DMS79 treated with DMSO at 0.1 percent for 48 hours (cell line): Measurements from ENCODE around the gene NAE1.

ENCODE experiments used
- DNase-seq: peaks from one replicate; lab custom pipeline; 2025; lab: John Stamatoyannopoulos, UW

Gene NAE1

DNA sequence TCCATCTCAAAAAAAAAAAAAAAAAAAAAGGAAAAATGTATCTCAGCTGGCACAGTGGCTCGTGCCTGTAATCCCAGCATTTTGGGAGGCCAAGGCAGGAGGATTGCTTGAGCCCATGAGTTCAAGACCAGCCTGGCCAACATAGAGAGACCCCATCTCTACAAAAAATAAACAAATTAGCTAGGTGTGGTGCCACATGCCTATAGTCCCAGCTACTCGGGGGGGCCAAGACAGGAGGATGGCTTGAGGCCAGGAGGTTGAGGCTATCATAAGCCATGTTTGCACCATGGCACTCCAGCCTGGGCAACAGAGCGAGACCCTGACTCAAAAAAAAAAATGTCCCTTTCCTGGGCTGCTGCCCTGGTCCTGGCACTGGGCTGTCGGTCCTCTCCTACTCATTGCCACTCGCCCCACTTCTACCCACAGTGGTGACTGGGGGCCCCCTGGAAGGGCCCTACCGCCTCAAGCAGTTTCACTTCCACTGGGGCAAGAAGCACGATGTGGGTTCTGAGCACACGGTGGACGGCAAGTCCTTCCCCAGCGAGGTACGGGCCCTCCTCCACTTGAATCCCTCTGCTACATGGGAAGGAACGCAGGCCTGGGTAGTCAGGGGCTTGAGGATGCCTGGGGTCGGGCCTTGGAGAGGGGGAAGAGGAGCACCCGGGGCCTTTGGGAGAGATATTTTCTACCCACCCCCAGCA is 19.5 kb upstream of the NAE1 start:
- no peak for DNase-seq

DNA sequence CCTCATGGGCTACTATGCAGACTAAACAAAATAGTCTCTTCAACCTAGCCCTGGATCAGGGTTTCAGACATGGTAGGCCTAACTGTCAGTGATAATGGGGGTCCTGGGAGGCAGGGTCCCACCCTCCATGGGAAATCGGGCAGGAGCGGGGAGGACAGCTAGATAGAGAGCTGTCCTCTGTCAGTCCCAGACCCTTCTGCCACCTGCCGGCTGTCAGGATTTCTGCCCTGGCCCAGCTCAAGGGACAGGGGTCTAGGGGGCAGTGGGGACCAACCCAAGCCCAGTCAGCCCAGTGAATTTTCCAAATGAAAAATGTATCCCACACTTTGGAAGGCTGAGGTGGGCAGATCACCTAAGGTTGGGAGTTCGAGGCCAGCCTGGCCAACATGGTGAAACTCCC is 18.8 kb upstream of the NAE1 start:
- DNase-seq, result no peak

DNA sequence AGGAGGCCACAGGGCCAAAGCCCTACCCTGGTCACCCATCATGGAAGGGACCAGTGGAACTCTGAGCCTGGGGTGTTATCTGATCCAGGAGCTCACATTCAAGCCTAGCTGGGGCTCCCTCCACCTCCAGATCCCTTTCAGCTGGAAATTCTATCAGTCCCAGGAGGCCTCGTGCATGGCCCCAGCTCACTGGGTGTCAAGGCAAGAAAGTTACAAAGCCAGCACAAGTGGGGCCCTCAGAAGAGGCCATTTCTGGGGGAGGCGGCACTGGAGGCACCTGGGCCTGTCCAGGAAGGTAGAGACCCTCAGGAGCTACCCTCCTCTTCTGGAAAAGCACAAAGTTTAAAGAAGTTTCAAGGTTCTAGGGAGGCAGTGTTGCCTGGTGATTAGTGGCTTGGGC is 18.2 kb upstream of the NAE1 start:
- DNase-seq, result no peak

DNA sequence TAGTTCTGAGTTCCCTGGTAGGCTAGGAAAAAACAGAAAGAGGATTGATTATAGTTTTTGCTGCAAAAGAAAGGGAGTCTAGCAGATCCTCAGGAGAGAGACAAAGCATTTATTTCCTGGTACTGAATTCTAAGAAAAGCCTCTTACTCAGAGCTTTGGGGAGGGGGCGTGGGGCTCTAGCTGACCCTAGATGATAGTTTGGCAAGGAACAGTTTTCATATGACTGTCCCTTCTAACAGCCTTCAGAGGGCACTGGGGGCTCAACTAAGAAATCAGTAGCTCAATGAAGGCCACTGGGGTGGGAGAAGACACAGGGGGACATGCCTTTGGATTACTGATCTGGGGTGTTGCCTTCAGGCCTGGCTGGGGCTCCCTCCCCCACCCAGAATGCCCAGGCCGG is 17.4 kb upstream of the NAE1 start:
- DNase-seq, result no peak

DNA sequence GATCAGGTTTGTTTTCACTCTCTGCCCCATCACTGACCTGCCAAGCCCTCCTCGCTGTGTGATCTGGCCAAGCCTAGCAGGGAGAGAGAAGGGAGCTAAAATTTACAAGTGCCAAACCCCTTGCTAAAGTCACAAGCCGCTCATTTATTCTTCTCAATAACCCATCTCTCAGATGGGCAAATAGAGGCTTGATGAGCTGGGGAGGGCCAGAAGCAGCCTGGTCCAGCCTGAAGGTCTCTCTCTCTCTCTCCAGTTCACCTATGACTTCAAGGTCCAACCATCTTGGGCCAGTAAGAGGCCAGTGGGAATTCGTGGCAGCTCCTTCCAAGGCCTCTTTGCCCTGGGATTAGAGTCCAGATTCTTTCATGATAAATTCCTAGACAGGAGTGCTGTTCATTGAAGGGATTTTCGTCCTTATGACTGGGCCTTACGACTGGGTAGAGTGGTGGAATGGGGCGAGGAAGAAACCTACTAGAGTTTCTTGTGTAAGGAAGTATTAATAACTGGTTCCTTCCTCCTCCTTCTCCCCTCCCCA is 16.8 kb upstream of the NAE1 start:
- no peak for DNase-seq

DNA sequence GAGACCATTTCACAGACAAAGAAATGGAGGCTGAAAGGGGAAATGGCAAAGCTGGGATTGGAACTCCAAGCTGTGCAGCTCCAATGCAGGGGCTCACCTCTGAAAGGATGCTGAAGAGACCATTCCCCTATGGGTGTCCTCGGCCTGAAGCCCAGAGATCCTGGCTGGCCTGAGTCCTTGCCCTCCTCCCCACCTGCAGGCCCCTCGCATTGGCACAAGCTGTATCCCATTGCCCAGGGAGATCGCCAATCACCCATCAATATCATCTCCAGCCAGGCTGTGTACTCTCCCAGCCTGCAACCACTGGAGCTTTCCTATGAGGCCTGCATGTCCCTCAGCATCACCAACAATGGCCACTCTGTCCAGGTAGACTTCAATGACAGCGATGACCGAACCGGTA is 16.1 kb upstream of the NAE1 start:
- DNase-seq, result no peak

DNA sequence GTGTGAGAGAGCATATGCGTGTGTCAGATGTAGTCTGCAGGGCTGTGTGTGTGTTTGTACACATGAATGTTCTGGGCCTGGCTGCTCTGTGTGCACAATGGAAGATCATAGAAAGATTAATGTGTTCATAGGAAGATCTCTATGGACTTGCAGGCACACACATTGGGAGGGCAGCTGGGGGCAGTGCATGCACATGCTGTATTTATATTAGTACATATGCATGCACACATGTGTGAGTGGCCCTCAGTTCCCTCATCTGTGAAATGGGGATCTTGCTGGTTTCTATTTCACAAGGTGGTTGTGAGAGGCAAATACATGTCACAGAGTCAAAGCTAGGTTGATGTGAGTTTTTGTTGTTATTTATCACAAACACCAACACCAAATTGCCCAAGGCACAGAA is 15.5 kb upstream of the NAE1 start:
- DNase-seq, result no peak

DNA sequence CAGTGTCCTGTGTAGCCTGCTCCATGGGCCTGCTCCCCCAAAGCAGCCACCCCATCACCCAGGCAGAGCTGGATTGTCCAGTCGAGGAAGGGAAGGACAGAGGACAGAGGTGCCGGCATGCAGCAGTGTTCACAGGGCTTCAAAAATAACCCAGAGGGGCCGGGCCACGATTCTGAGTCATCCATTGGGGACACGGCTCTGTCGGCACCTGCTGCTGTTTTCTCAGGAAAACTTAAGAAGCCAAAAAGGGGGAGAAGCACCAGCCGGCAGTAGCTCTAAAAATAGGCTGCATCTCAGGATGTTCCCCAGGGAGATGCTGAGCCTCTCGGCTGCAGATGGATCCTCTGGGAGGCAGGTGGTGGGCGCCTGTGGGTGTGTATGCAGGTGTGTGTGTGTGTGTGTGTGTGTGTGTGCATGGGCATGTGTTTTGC is 15.0 kb upstream of the NAE1 start:
- peak; percentile 2 for DNase-seq

DNA sequence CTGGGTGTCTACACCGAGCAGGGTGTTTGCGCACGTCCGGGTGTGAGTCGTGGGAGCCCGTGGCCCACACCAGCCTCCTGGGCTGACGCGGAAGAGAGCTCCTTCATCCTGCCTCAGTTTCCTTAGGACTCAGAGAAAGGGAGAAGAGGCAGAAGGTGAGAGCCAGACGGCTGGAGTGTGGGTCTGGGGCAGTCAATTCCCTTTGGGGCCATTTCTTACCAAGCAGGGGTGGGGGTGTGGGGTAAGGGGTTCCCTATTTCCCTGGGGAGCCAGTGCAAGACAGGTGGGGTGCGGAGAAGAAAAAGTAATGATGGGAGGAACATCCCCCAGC is 14.3 kb upstream of the NAE1 start:
- DNase-seq, result no peak

DNA sequence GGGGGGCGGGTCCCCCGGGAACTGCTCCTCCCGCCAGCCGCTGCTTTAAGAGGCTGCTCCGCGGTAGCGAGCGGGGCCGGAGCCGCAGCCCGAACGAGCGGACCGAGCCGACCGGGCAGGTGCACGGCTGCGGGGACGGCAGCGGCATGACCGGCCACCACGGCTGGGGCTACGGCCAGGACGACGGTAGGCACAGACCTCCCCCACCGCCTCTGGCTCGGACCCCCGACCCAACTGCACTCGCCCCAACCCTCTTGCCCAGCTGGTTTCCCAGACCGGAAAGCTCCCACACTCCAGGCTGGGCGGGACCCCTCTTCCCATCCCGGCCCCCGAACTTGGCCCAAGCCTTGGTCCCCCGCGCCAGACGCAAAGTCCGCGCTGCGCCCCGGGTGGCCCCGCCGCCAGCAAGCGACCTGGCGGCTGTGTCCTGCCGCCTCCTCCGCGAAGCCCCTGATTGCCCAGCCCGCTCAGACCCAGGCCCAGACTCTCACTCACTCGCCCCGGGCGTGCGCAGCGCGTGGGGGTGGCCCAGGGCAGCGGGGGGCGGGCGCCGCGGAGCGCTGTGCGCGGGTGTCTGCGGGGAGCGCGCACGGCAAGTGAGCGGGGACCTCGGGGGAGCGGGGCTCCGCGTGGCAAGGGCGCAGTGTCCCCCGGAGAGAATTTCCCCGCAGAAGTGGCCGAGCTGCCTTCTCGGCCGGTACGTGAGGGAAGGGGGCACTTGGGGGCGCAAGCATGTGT is 13.7 kb upstream of the NAE1 start, which contains the start of gene CA7:
CA7 (plus strand) TSS at position 73 of the 738 bp plus-strand sequence; CDS start at position 147, 74 bp downstream.
- DNase-seq, result no peak

DNA sequence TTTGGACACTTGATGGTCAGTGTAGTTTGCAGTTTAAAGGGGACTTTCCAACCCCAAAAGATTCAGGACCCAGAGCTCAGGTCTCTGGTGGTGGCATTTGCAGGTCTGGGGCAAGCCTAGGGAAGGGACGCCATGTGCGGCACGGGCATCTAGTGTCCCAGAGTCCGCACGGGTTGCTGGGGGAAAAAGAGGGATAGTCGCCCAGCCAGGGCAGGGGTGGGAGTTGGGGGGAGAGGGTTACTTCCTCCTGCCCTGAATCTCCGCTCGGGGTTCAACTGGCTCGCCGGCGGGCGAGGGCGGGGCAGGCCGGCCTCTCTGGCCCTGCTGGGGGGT is 13.2 kb upstream of the NAE1 start:
- DNase-seq, result no peak

DNA sequence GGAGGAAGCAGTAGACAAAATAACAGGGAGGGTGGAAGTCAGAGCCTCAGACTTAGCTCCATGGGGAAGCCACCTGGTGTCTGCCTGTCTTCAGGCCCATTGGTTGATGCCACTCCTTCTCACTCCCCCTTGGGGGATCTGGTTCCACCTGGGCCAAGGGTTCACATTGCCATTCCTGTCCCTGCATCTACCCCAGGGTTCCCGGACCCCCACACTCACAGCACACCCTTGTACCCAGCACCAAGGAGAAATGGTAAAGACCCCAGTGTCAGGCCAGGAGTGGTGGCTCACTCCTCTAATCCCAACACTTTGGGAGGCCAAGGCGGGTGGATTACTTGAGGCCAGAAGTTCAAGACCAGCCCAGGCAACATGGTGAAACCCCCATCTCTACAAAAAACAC is 12.4 kb upstream of the NAE1 start:
- no peak for DNase-seq

DNA sequence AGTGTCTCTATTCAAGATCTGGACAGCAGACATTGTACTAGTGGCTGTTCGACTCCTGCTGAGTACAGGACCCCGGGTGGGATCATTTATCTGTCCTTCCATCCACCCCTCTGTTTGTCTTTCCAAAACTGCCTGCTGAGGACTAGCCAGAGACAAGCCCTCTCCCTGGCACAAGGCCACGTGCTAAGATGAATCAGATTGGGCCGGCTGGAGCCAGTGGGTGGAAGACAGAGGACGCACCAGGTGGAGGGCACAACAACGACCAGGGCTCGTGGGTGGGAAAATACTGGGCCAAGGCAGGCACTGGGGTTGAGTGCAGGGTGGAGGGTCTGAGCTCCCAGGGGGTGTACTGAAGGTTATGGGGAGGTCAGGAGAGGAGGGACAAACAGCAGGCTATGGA is 12.0 kb upstream of the NAE1 start:
- DNase-seq, result no peak

DNA sequence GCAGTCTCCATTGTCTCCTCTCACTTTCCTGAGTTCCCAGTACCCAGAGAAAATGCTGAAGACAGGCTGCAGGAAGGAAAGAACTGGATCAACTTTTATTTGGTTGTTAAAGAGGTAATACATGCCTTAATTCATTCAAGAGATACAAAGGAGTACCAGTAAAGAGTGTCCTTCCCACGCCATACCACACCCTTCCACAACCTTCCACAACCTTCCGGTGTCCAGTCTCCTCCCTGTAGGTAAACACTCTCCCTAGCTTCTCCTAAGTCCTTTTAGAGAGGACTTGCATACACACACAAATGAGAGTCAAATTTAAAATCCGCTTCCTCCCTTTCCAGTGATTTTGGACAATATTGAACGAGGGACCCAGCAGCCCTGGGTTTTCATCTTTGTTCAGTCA is 10.6 kb upstream of the NAE1 start:
- DNase-seq, result no peak

DNA sequence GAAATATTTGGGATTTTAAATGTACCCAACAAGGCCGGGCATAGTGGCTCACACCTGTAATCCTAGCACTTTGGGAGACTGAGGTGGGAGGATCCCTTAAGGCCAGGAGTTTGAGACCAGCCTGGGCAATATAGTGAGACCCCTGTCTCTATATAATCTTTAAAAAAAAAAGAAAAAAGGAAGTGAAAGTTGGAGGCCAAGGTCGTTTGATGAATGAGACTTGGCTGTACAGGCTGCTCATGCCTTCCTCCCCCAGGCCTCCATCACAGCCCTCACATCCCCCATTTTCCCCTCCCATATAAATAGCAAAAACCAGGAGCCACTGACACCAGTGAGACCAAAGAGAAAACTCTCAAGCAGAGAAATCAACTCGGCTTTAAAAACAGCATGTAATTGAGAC is 10.1 kb upstream of the NAE1 start:
- DNase-seq, result no peak

DNA sequence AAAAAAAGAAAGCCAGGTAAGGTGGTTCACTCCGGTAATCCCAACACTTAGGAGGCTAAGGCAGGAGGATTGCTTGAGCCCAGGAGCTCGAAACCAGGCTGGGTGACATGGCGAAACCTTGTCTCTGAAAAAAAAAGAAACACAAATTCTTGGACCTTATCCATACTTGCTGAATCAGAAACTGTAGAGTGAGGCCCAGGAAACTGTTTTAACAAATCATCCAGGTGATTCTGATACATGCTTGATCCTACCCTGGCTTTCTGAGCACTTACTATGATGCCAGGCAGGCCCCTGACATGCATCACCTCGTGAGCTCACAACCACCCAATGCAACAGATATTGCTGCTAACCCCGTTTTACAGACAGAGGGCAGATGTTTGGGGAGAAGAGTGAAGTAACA is 4.0 kb upstream of the NAE1 start:
- DNase-seq, result no peak

DNA sequence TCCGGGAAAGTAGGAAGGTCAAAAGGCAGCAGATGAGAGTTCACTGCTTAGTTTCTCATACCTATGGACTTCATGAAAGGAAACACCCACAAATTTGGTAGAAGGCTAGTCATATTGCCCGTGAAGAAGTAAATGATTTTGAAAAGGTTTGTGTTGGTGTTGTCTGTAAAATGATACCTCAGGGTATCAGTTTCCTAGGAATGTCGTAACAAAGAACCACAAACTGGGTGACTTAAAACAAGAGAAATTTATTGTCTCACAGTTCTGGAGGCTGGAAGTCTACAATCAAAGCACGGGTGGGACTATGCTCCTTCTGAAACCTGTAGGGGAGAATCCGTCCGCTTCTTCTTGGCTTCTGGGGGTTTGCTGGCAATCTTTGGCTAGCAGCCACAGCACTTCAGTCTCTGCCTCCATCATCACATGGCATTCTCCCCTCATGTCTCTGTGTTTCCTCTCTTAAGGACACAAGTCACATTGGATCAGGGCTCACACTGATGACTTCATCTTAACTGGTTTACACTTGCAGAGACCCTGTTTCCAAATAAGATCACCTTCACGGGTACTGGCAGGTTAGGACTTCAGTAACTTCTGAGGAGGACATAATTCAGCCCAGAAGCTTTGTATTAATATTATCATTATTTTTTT is 2.0 kb upstream of the NAE1 start:
- no peak for DNase-seq

DNA sequence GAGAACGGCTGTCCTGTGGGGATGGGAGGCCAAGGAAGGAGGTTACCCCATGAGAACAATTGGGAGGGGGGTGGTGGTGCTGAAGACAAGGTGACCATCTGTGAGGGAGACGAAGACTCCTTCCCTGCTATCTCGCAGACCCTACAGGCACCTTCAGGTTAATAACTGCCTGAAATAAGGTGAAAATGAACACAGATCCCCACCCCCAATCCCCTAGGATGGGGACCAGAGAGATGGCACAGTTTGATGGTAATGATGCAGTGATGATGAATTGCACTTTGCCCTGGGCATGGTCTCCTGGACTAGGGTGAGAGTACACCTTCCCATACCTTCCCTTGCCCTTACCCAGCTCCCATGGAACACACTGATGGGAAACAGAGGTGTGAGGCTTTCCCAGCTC is 1.4 kb upstream of the NAE1 start:
- no peak for DNase-seq

DNA sequence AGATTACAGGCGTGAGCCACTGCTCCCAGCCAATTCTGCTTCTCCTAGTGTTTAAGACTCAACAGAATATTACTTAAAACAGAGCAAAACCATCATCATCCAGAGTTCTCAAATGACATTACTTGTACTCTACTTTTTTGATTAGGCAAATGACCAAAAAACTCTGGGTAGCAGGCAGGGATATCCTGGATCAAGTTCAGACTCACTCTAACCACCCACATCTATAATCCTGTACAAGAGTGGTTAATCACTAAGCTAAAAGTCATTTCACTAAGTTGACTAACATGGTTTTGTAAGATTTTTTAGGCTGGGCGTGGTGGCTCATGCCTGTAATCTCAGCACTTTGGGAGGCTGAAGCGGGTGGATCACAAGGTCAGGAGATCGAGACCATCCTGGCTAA is 6.8 kb downstream of the NAE1 start:
- no peak for DNase-seq

DNA sequence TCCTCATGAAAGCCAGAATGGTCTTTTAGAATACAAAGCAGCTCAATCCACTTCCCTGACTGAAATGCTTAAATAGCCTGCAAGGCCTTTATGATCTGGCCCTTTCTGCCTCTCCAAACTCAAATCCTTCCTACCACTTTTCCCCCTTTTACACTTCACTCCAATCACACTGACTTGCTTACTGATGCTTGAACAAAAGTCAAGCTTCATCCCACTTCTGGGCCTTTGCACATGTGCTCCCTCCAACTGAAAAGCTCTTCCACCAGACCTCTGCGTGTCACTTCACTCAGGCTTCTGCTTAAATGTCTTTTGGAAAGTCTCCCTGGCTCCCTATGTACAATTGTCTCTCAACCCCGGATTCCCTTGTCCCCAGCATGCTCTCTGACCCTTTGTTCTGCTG is 16.0 kb downstream of the NAE1 start:
- no peak for DNase-seq

DNA sequence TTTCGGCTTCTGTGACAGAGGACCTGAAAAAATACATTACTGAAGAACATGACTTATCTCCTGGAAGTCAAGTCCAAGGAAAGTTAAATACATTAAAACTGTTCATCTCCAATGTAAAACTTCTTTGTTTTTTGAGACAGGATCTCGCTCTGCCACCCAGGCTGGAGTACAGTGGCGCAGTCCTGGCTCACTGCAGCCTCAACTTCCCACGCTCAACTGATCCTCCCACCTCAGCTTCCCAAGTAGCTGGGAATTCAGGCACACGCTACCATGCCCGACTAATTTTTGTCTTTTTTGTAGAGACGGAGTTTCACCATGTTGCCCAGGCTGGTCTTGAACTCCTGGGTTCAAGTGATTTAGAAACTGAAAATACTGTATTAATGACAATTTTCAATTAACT is 19.7 kb downstream of the NAE1 start:
- DNase-seq, result no peak

DNA sequence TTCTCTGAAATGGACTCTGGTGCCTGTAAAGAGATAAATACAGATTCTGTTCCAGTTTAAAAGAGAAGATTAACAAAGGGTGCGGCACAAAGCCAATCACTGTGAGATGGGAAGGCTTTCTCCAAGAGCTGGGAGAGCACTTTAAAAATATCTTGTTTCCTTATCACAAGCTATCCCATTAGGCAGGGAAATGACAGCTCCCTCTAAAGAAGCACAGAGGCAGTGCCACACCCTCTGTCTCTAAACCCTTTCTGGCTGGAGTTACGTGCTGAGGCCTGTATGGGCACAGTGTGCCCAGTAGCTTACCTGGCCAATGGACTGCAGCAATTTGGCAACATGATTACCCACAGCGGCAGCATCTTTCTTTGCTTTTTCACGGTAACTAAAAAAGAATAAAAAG is 20.4 kb downstream of the NAE1 start:
- DNase-seq, result no peak

DNA sequence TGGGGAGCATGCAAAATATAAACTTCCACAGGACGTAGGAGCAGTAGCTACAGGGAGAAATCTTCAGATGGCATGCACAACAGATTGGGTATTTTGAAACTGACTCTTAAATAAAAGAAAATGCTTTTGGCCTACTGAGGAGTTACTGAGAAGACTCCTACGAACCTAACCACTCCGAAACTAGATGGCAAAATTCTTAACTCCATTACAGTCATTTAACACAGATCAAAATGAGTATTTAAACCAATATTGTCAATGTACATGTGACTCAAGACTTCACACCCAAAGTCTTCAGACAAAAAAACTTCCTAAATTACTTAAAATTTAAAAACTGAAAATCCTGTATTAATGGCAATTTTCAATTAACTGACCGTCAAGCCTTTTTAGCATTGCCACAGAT is 21.0 kb downstream of the NAE1 start:
- no peak for DNase-seq
